Osteocyte (in vitro differentiated cells): ENCODE results near the gene AWAT1. TPM values are rescaled to one million over a fixed set of nuclear protein-coding genes. Genes with fewer than 3 reads are reported as not detected.

Source experiments
- DNase-seq: peaks from one replicate; pipeline ENCODE4 v3.0.0; 2021; ENCODE audit warnings: mixed read lengths; ENCODE audit not compliant: unreplicated experiment; ENCODE audit errors: extremely low spot score
- H3K27ac Mint-ChIP-seq: one replicate; pipeline ENCODE4 v1.8.0; 2021; ENCODE audit warnings: mild to moderate bottlenecking, mixed read lengths; ENCODE audit not compliant: unreplicated experiment
- H3K27me3 Mint-ChIP-seq: one replicate; pipeline ENCODE4 v1.8.0; 2021; ENCODE audit warnings: mixed read lengths; ENCODE audit not compliant: unreplicated experiment
- H3K36me3 Mint-ChIP-seq: one replicate; pipeline ENCODE4 v1.8.0; 2021; ENCODE audit warnings: mixed read lengths; ENCODE audit not compliant: unreplicated experiment
- H3K4me1 Mint-ChIP-seq: one replicate; pipeline ENCODE4 v1.8.0; 2021; ENCODE audit warnings: mixed read lengths; ENCODE audit not compliant: unreplicated experiment
- H3K4me3 Mint-ChIP-seq: one replicate; pipeline ENCODE4 v1.8.0; 2021; ENCODE audit warnings: mild to moderate bottlenecking, moderate library complexity, mixed read lengths; ENCODE audit not compliant: unreplicated experiment
- H3K9me3 Mint-ChIP-seq: one replicate; pipeline ENCODE4 v1.8.0; 2021; ENCODE audit warnings: mixed read lengths; ENCODE audit not compliant: unreplicated experiment
- CTCF ChIP-seq: fragments of 200-600 bp; sonication (generic); IDR thresholded peaks from 2 replicates; pipeline ENCODE4 v1.5.0; 2021; ENCODE audit warnings: antibody characterized with exemption, mild to moderate bottlenecking, moderate library complexity
- total RNA-seq: library from RNA; stranded (reverse); gene quantifications from 2 replicates; pipeline ENCODE4 v1.2.1, GENCODE V29; 2021

Gene AWAT1
- total RNA-seq, 1 donor from 2014 or later: not detected

- TF ChIP-seq CTCF: no peak
- H3K27me3 Mint-ChIP-seq: no peaks in the 10 kb centered on the region
- H3K4me1 Mint-ChIP-seq: no peaks in the 10 kb centered on the region
- DNase-seq: no peak
- no peaks in the 10 kb centered on the region for H3K36me3 Mint-ChIP-seq
- H3K9me3 Mint-ChIP-seq: no peaks in the 10 kb centered on the region
- no peak overlapping the region for H3K4me3 Mint-ChIP-seq
- no peak overlapping the region for H3K27ac Mint-ChIP-seq
Measured at GRCh38 chrX:70219938-70220764, 14.3 kb upstream of the AWAT1 start.

GRCh38 chrX:70226048-70226447 lies 8.4 kb upstream of the AWAT1 start:
- no peaks in the 10 kb centered on the region for H3K4me1 Mint-ChIP-seq
- no peak for DNase-seq
- H3K36me3 Mint-ChIP-seq: no peaks in the 10 kb centered on the region
- no peaks in the 10 kb centered on the region for H3K9me3 Mint-ChIP-seq
- no peak overlapping the region for H3K27ac Mint-ChIP-seq
- H3K27me3 Mint-ChIP-seq: no peaks in the 10 kb centered on the region
- no peak for TF ChIP-seq CTCF
- H3K4me3 Mint-ChIP-seq: no peak overlapping the region

- no peak for DNase-seq
- Mint-ChIP-seq H3K27me3 (no peaks in the 10 kb centered on the region), H3K36me3 (no peaks in the 10 kb centered on the region), H3K9me3 (no peaks in the 10 kb centered on the region), H3K27ac (no peak overlapping the region), H3K4me3 (no peak overlapping the region), H3K4me1 (no peaks in the 10 kb centered on the region)
- no peak for TF ChIP-seq CTCF
Measured at GRCh38 chrX:70226687-70227086, 7.8 kb upstream of the AWAT1 start.

- no peak for TF ChIP-seq CTCF
- Mint-ChIP-seq H3K36me3 (no peaks in the 10 kb centered on the region), H3K27ac (no peak overlapping the region), H3K4me3 (no peak overlapping the region), H3K27me3 (no peaks in the 10 kb centered on the region), H3K9me3 (no peaks in the 10 kb centered on the region), H3K4me1 (no peaks in the 10 kb centered on the region)
- DNase-seq: no peak
Measured at GRCh38 chrX:70231666-70232065, 2.8 kb upstream of the AWAT1 start.

GRCh38 chrX:70240751-70241150 lies 6.3 kb downstream of the AWAT1 start:
- Mint-ChIP-seq H3K4me3 (no peak overlapping the region), H3K27me3 (no peaks in the 10 kb centered on the region)

More at GRCh38 chrX:70240751-70241150, 6.3 kb downstream of the AWAT1 start:
- no peak for DNase-seq
- Mint-ChIP-seq H3K27ac (no peak overlapping the region), H3K9me3 (peaks cover 11% of the 10 kb centered on the region), H3K36me3 (no peaks in the 10 kb centered on the region), H3K4me1 (no peaks in the 10 kb centered on the region)
- no peak for TF ChIP-seq CTCF
